Activated T-cell treated with anti-CD3 and anti-CD28 coated beads, Interleukin-2, amount 50 U/mL, for 4 hours (primary cell): ENCODE data around the gene GLT8D2. TPM values are rescaled to one million over a fixed set of nuclear protein-coding genes. Genes with fewer than 3 reads are reported as not detected.
A peak's percentile ranks its signal among the peaks of the same experiment; 100 is the strongest.
"Not testable (repeated sequence)": the region's sequence is repeated elsewhere in the genome, so short reads cannot be mapped to it uniquely, and the experiment has no call there.

ENCODE experiments used
- ATAC-seq, 2 donors: fragments of 200-7000 bp; cut with Tn5 transposase; one replicate each; pipeline ENCODE4 v1.10.0; 2021
- DNase-seq: peaks from one replicate; pipeline ENCODE4 v3.0.0-alpha.2; 2020
- H3K27me3 Mint-ChIP-seq: one replicate; pipeline ENCODE4 v1.8.0; 2021; ENCODE audit warnings: low read depth, mixed read lengths
- H3K36me3 Mint-ChIP-seq: one replicate; pipeline ENCODE4 v1.8.0; 2022; ENCODE audit warnings: mixed read lengths; ENCODE audit not compliant: insufficient read depth
- H3K4me1 Mint-ChIP-seq: one replicate; pipeline ENCODE4 v1.8.0; 2021; ENCODE audit warnings: low read depth, mixed read lengths
- H3K4me3 Mint-ChIP-seq: one replicate; pipeline ENCODE4 v1.8.0; 2021; ENCODE audit warnings: mild to moderate bottlenecking, moderate library complexity, mixed read lengths
- H3K9me3 Mint-ChIP-seq: one replicate; pipeline ENCODE4 v1.8.0; 2021; ENCODE audit warnings: mixed read lengths
- total RNA-seq, 3 donors: library from RNA; stranded (reverse); gene quantifications; one replicate each; pipeline ENCODE4 v1.2.1, GENCODE V29; 2021

Gene GLT8D2
- total RNA-seq, 3 donors from 2014 or later, result 0.16 TPM; not detected in 2

GRCh38 chr12:104039769-104040168, 10.2 kb downstream of the GLT8D2 start:
- not testable (repeated sequence) for H3K4me1 Mint-ChIP-seq, ATAC-seq, H3K9me3 Mint-ChIP-seq, H3K36me3 Mint-ChIP-seq, H3K27me3 Mint-ChIP-seq, DNase-seq, H3K4me3 Mint-ChIP-seq

DNA sequence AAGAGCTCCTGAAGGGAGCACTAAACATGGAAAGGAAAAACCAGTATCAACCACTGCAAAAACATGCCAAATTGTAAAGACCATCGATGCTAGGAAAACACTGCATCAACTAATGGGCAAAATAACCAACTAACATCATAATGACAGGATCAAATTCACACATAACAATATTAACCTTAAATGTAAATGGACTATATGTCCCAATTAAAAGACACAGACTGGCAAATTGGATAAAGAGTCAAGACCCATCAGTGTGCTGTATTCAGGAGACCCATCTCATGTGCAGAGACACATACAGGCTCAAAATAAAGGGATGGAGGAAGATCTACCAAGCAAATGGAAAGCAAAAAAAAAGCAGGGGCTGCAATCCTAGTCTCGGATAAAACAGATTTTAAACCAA, 13.8 kb downstream of the GLT8D2 start:
- H3K9me3 Mint-ChIP-seq, ATAC-seq, H3K4me3 Mint-ChIP-seq, DNase-seq, H3K4me1 Mint-ChIP-seq, H3K36me3 Mint-ChIP-seq: not testable (repeated sequence)
- H3K27me3 Mint-ChIP-seq, result peaks cover 20% of the 10 kb centered on the region

DNA sequence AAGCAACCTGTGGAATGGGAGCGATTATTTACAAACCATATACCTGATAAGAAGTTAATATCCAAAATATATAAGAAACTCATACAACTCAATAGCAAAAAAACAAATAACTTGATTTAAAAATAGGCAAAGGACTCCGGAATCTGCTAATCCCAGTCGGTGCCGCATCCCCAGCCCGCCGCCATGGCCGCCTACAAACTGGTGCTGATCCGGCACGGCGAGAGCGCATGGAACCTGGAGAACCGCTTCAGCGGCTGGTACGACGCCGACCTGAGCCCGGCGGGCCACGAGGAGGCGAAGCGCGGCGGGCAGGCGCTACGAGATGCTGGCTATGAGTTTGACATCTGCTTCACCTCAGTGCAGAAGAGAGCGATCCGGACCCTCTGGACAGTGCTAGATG, 19.4 kb downstream of the GLT8D2 start:
- H3K4me1 Mint-ChIP-seq, DNase-seq, H3K36me3 Mint-ChIP-seq, H3K4me3 Mint-ChIP-seq, H3K9me3 Mint-ChIP-seq: not testable (repeated sequence)
- peak in 1 of 2 donors; percentile 34 for ATAC-seq
- H3K27me3 Mint-ChIP-seq, result peaks cover 18% of the 10 kb centered on the region

GRCh38 chr12:104026841-104027599, 23.0 kb downstream of the GLT8D2 start:
- Mint-ChIP-seq H3K4me3 (no peak overlapping the region), H3K9me3 (no peaks in the 10 kb centered on the region), H3K36me3 (no peaks in the 10 kb centered on the region), H3K4me1 (no peaks in the 10 kb centered on the region), H3K27me3 (peaks cover 9% of the 10 kb centered on the region)
- DNase-seq (no peak), ATAC-seq (no peak)

GRCh38 chr12:104025771-104026170, 24.2 kb downstream of the GLT8D2 start:
- ATAC-seq (no peak), DNase-seq (no peak)
- Mint-ChIP-seq H3K36me3 (no peaks in the 10 kb centered on the region), H3K4me1 (no peaks in the 10 kb centered on the region), H3K9me3 (no peaks in the 10 kb centered on the region), H3K27me3 (peaks cover 16% of the 10 kb centered on the region), H3K4me3 (no peak overlapping the region)

GRCh38 chr12:104024348-104024747, 25.6 kb downstream of the GLT8D2 start:
- H3K4me3 Mint-ChIP-seq, result no peak overlapping the region
- H3K9me3 Mint-ChIP-seq, result no peaks in the 10 kb centered on the region
- DNase-seq, result no peak
- no peaks in the 10 kb centered on the region for H3K36me3 Mint-ChIP-seq
- no peaks in the 10 kb centered on the region for H3K4me1 Mint-ChIP-seq
- H3K27me3 Mint-ChIP-seq, result peaks cover 19% of the 10 kb centered on the region
- ATAC-seq, result no peak

- no peaks in the 10 kb centered on the region for H3K36me3 Mint-ChIP-seq
These were observed 26.3 kb downstream of the GLT8D2 start for GRCh38 chr12:104023710-104024109.

GRCh38 chr12:104022786-104023185, 27.2 kb downstream of the GLT8D2 start:
- Mint-ChIP-seq H3K36me3 (no peaks in the 10 kb centered on the region), H3K4me1 (no peaks in the 10 kb centered on the region), H3K9me3 (no peaks in the 10 kb centered on the region), H3K27me3 (peaks cover 21% of the 10 kb centered on the region), H3K4me3 (no peak overlapping the region)
- ATAC-seq (no peak), DNase-seq (no peak)

More at GRCh38 chr12:104023710-104024109, 26.3 kb downstream of the GLT8D2 start:
- DNase-seq, result no peak
- no peak for ATAC-seq
- Mint-ChIP-seq H3K4me1 (no peaks in the 10 kb centered on the region), H3K4me3 (no peak overlapping the region), H3K27me3 (peaks cover 21% of the 10 kb centered on the region), H3K9me3 (no peaks in the 10 kb centered on the region)

- DNase-seq, H3K4me3 Mint-ChIP-seq, H3K36me3 Mint-ChIP-seq, ATAC-seq, H3K9me3 Mint-ChIP-seq, H3K4me1 Mint-ChIP-seq: not testable (repeated sequence)
- H3K27me3 Mint-ChIP-seq, result peaks cover 21% of the 10 kb centered on the region
These were observed 28.1 kb downstream of the GLT8D2 start for GRCh38 chr12:104021862-104022261.

DNA sequence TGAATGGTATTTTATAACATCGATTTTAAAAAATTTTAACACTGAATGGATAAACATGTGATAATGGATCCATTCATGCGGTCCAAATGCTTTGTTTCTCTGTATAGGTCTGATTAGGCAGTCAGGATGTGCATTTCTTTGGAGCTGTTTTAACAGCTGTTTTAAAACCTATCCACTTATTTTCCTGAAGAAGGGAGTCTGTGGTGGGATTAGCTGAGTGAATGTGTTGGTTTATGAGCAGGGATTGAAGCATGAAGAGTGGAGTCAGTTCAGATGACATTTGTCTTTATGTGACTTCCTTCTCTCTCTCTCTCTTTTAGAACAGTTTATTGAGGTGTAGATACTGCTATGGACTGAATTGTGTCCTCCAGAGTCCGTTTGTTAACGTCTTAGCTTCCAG, 37.7 kb downstream of the GLT8D2 start:
- Mint-ChIP-seq H3K4me1 (no peaks in the 10 kb centered on the region), H3K9me3 (no peaks in the 10 kb centered on the region), H3K4me3 (no peak overlapping the region), H3K27me3 (peaks cover 8% of the 10 kb centered on the region), H3K36me3 (no peaks in the 10 kb centered on the region)
- DNase-seq (no peak), ATAC-seq (no peak)

GRCh38 chr12:104011253-104011652, 38.7 kb downstream of the GLT8D2 start:
- DNase-seq, result no peak
- H3K4me1 Mint-ChIP-seq, result no peaks in the 10 kb centered on the region
- H3K36me3 Mint-ChIP-seq, result no peaks in the 10 kb centered on the region

GRCh38 chr12:104010606-104011169, 39.3 kb downstream of the GLT8D2 start:
- no peak for ATAC-seq
- no peaks in the 10 kb centered on the region for H3K36me3 Mint-ChIP-seq
- H3K9me3 Mint-ChIP-seq, result no peaks in the 10 kb centered on the region
- peaks cover 8% of the 10 kb centered on the region for H3K27me3 Mint-ChIP-seq
- no peaks in the 10 kb centered on the region for H3K4me1 Mint-ChIP-seq
- DNase-seq, result no peak
- H3K4me3 Mint-ChIP-seq, result no peak overlapping the region

More at GRCh38 chr12:104011253-104011652, 38.7 kb downstream of the GLT8D2 start:
- no peaks in the 10 kb centered on the region for H3K9me3 Mint-ChIP-seq
- ATAC-seq, result no peak
- peaks cover 8% of the 10 kb centered on the region for H3K27me3 Mint-ChIP-seq
- no peak overlapping the region for H3K4me3 Mint-ChIP-seq

DNA sequence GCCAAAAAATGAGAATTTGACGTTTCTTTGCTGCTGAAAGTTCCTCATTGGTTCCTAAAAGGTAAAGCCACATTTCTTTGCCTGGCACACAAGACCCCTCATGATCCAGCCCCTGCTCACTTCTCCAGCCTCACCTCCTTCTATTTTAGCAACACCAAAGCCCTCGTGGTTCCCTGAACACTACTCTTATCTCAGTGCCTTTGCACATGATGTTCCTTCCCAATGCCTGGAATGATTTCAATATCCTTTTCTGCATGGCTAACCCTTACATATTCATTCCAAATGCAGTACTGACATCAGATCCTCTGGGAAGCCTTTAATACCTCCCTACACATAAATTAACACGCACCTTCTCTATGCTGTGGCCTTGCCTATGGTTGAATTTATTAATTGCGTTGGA, 39.9 kb downstream of the GLT8D2 start:
- H3K36me3 Mint-ChIP-seq, result no peaks in the 10 kb centered on the region
- DNase-seq, result no peak
- no peak overlapping the region for H3K4me3 Mint-ChIP-seq
- H3K9me3 Mint-ChIP-seq, result no peaks in the 10 kb centered on the region
- ATAC-seq, result no peak
- peaks cover 12% of the 10 kb centered on the region for H3K27me3 Mint-ChIP-seq
- no peaks in the 10 kb centered on the region for H3K4me1 Mint-ChIP-seq

GRCh38 chr12:104006929-104007328, 43.1 kb downstream of the GLT8D2 start:
- no peak for DNase-seq
- Mint-ChIP-seq H3K9me3 (no peaks in the 10 kb centered on the region), H3K4me3 (no peak overlapping the region), H3K4me1 (no peaks in the 10 kb centered on the region), H3K27me3 (peaks cover 36% of the 10 kb centered on the region), H3K36me3 (no peaks in the 10 kb centered on the region)
- ATAC-seq, result no peak

- Mint-ChIP-seq H3K36me3 (no peaks in the 10 kb centered on the region), H3K27me3 (peaks cover 58% of the 10 kb centered on the region), H3K4me1 (no peaks in the 10 kb centered on the region), H3K4me3 (no peak overlapping the region), H3K9me3 (no peaks in the 10 kb centered on the region)
- DNase-seq, result no peak
- no peak for ATAC-seq
These were observed 46.4 kb downstream of the GLT8D2 start for GRCh38 chr12:104003596-104003995.
